ENCODE measurements around the gene OLFM4. TPM values are rescaled to one million over a fixed set of nuclear protein-coding genes. Genes with fewer than 3 reads are reported as not detected.

The OLFM4 gene
- total RNA-seq, 2 experiments from 2014 or later = 0.06 TPM; not detected in 1

DNA sequence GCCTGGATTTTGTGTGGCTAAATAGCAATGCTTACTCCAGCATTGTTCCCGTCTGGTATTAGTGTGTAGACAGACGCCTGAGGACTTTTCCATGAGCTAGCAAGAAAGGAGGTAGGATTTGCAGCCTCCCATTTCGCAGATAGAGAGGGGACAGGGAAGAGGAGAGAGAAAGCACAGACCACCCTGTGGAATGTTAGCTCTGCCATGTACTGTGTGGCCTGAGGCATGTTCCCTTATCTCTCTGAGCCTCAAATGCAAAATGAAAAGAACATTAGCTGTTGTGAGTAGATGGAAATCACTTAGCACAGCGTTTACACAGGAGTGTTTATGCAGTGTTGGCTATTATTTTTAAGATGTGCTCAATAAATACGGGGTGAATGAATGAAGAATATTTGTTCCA, 45.5 kb downstream of the OLFM4 start:
- TF ChIP-seq EZH2phosphoT487 (IDR thresholded peaks at IDR 0.05; ENCODE audit: borderline replicate concordance, low read depth, low read length) = no peak
- TF ChIP-seq, protein P1, sequence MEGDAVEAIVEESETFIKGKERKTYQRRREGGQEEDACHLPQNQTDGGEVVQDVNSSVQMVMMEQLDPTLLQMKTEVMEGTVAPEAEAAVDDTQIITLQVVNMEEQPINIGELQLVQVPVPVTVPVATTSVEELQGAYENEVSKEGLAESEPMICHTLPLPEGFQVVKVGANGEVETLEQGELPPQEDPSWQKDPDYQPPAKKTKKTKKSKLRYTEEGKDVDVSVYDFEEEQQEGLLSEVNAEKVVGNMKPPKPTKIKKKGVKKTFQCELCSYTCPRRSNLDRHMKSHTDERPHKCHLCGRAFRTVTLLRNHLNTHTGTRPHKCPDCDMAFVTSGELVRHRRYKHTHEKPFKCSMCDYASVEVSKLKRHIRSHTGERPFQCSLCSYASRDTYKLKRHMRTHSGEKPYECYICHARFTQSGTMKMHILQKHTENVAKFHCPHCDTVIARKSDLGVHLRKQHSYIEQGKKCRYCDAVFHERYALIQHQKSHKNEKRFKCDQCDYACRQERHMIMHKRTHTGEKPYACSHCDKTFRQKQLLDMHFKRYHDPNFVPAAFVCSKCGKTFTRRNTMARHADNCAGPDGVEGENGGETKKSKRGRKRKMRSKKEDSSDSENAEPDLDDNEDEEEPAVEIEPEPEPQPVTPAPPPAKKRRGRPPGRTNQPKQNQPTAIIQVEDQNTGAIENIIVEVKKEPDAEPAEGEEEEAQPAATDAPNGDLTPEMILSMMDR (conservative IDR thresholded peaks at IDR 0.05; ENCODE audit: low read length) = no peak
- Histone ChIP-seq H3K4me1 (ENCODE audit: insufficient read depth, low read length, poor library complexity, severe bottlenecking) (no peaks in the 10 kb centered on the region), H3K9me2 (ENCODE audit: insufficient read depth, low read length) (no peaks in the 10 kb centered on the region), H3K4me2 (ENCODE audit: low read length) (no peak overlapping the region), H3K36me3 (ENCODE audit: insufficient read depth, low read length) (no peaks in the 10 kb centered on the region), H3K4me3 (ENCODE audit: low read depth, low read length, poor library complexity, severe bottlenecking) (no peak overlapping the region), H3K9me3 (ENCODE audit: low read length) (no peaks in the 10 kb centered on the region), H2AFZ (ENCODE audit: low read length) (no peak overlapping the region), H4K20me1 (ENCODE audit: insufficient read depth, low read length) (no peaks in the 10 kb centered on the region), H3K27ac (ENCODE audit: low read depth, low read length, poor library complexity, severe bottlenecking) (no peak overlapping the region), H3K79me2 (ENCODE audit: insufficient read depth, low read depth, low read length) (no peaks in the 10 kb centered on the region)
- CTCF ChIA-PET (ENCODE audit: unreplicated experiment) = no interaction called here
- no peak for DNase-seq (ENCODE audit: low spot score)
- no TSS peak for BruUV-seq (replicated peaks)
- intact Hi-C loops (cut with micrococcal nuclease; ENCODE audit: unreplicated experiment) = no loop called here
- POLR2A ChIA-PET = no interaction called here

DNA sequence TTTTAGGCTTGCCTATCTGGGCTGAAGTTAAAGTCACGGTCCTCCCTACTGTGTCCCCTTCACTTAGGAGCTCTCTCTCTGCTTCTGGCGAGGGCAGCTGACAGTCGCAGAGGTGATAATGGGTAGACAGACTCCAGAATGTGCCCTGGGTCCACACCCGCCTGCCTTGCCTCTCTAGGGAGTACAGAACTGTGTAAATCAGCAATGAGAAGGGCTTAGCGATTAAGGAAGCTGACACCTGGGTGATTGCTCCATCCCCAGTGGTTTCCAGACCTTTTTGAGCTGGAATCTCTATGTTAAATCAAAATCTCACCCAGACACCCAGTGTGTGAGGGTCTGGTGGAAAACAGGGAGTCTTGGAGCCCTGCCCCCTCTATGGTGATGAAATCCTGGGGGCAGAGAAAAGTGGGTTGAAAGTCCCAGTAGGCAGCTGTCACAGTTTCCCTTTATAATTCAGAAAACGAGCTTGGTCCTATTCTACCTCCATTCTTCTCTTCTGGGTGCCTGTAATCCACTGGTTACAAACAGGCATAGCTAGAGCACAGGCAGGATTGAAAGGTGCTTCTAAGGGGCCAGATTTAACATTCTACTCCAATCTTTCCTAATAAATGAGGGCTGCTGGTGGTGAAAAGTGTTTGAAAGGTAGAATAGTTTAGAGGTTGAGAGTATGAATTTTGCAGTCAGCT, 46.9 kb downstream of the OLFM4 start:
- CTCF ChIA-PET (ENCODE audit: unreplicated experiment) = no interaction called here
- intact Hi-C loops (cut with micrococcal nuclease; ENCODE audit: unreplicated experiment) = no loop called here

DNA sequence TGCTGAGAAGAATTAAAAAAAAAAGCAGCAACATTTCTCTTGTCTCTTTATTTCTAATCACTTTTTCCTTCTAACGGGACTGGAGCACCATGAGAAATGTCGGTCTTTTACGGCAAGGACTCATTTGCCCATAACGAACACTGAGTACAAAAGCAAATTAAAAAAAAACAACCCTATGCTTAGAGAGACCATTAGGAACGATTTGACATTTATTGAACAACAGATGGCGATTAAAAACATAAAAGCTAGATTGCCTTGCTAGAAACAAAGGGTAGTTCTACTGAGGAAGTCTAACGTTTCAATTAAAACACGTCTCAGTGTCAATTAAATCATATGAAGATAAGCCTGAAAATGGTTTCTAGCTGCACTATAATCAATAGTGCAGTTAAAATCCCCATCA, 51.1 kb downstream of the OLFM4 start:
- TF ChIP-seq EZH2phosphoT487 (IDR thresholded peaks at IDR 0.05; ENCODE audit: borderline replicate concordance, low read depth, low read length) = no peak
- TF ChIP-seq, protein P1 (conservative IDR thresholded peaks at IDR 0.05; ENCODE audit: low read length) = no peak
- Histone ChIP-seq H3K36me3 (ENCODE audit: insufficient read depth, low read length) (no peaks in the 10 kb centered on the region), H3K79me2 (ENCODE audit: insufficient read depth, low read depth, low read length) (no peaks in the 10 kb centered on the region), H3K27ac (ENCODE audit: low read depth, low read length, poor library complexity, severe bottlenecking) (no peak overlapping the region), H3K9me3 (ENCODE audit: low read length) (no peaks in the 10 kb centered on the region), H3K4me2 (ENCODE audit: low read length) (no peak overlapping the region), H3K4me3 (ENCODE audit: low read depth, low read length, poor library complexity, severe bottlenecking) (no peak overlapping the region), H3K4me1 (ENCODE audit: insufficient read depth, low read length, poor library complexity, severe bottlenecking) (no peaks in the 10 kb centered on the region), H3K9me2 (ENCODE audit: insufficient read depth, low read length) (no peaks in the 10 kb centered on the region), H2AFZ (ENCODE audit: low read length) (no peak overlapping the region), H4K20me1 (ENCODE audit: insufficient read depth, low read length) (no peaks in the 10 kb centered on the region)
- intact Hi-C loops (cut with micrococcal nuclease; ENCODE audit: unreplicated experiment) = no loop called here
- ChIA-PET POLR2A (interaction anchor here (0.6 kb wide), 1 partner anchor 1320 kb away, joined by 3 read pairs; no protein-coding TSS in a partner anchor), CTCF (ENCODE audit: unreplicated experiment) (no interaction called here)
- no peak for DNase-seq (ENCODE audit: low spot score)
- no TSS peak for BruUV-seq (replicated peaks)

More for the DNA sequence above, 46.9 kb downstream of the OLFM4 start:
- H2AFZ ChIP-seq (ENCODE audit: low read length) = no peak overlapping the region
- no peaks in the 10 kb centered on the region for H3K9me3 ChIP-seq (ENCODE audit: low read length)
- TF ChIP-seq EZH2phosphoT487 (IDR thresholded peaks at IDR 0.05; ENCODE audit: borderline replicate concordance, low read depth, low read length) = no peak
- TF ChIP-seq, protein P1 (conservative IDR thresholded peaks at IDR 0.05; ENCODE audit: low read length) = no peak
- no peak overlapping the region for H3K4me2 ChIP-seq (ENCODE audit: low read length)
- H3K79me2 ChIP-seq (ENCODE audit: insufficient read depth, low read depth, low read length) = no peaks in the 10 kb centered on the region
- no peak overlapping the region for H3K4me3 ChIP-seq (ENCODE audit: low read depth, low read length, poor library complexity, severe bottlenecking)
- no TSS peak for BruUV-seq (replicated peaks)
- no peaks in the 10 kb centered on the region for H3K9me2 ChIP-seq (ENCODE audit: insufficient read depth, low read length)
- POLR2A ChIA-PET = no interaction called here
- no peaks in the 10 kb centered on the region for H4K20me1 ChIP-seq (ENCODE audit: insufficient read depth, low read length)
- no peaks in the 10 kb centered on the region for H3K36me3 ChIP-seq (ENCODE audit: insufficient read depth, low read length)
- DNase-seq (ENCODE audit: low spot score) = no peak
- no peaks in the 10 kb centered on the region for H3K4me1 ChIP-seq (ENCODE audit: insufficient read depth, low read length, poor library complexity, severe bottlenecking)
- no peak overlapping the region for H3K27ac ChIP-seq (ENCODE audit: low read depth, low read length, poor library complexity, severe bottlenecking)

All from OCI-LY7 (cell line).